ENCODE results near the gene SMAD2.

DNA sequence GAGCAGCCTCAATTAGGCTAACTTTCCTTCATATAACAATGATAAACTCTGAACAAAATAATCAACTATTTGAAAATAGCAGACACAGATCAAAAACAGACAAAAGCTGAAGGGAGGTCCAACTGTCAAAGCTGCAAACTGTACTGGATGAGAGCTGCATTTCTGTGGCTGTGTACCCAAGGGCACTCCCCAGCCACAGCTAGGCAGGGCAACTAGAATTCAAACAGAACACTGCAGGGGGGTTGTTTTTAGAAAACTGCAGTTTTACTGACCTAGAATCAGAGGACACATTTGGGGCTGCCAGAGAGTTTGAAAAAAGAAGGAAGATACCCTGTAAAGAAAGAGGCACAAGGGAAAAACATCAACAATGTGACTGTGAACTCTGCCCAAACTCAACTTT is 56.8 kb downstream of the SMAD2 start:
- TF ChIP-seq EZH2 (IDR thresholded peaks at IDR 0.05) (no peak), POLR2AphosphoS5 (IDR thresholded peaks at IDR 0.05; ENCODE audit: borderline replicate concordance, low read depth, low read length) (no peak), FOXP2 (optimal IDR thresholded peaks at IDR 0.05; ENCODE audit: control extremely low read depth, extremely low read length, insufficient read depth) (no peak)

Data from SK-N-MC (cell line).